ENCODE data around the gene CSNK2A2.

Gene CSNK2A2

GRCh38 chr16:58154345-58154744, 43.6 kb downstream of the CSNK2A2 start:
- Histone ChIP-seq H3K79me2 (ENCODE audit: insufficient read depth, low read length) (no peaks in the 10 kb centered on the region), H3K9me2 (replicated peaks; ENCODE audit: insufficient read depth, low read length) (no peaks in the 10 kb centered on the region), H3K9me3 (ENCODE audit: insufficient read depth, low read length) (no peaks in the 10 kb centered on the region), H3K27me3 (ENCODE audit: low read length) (no peaks in the 10 kb centered on the region), H3K9ac (ENCODE audit: low read length) (no peak overlapping the region), H3K27ac (ENCODE audit: low read depth, low read length) (no peak overlapping the region), H3K36me3 (ENCODE audit: low read length) (no peaks in the 10 kb centered on the region), H3K4me2 (ENCODE audit: low read depth, low read length, poor library complexity, severe bottlenecking) (no peak overlapping the region), H4K20me1 (ENCODE audit: low read depth, low read length) (no peaks in the 10 kb centered on the region), H3F3A (ENCODE audit: insufficient read depth) (no peaks in the 10 kb centered on the region), H3K4me3 (ENCODE audit: insufficient read depth, low read length, poor library complexity, severe bottlenecking) (no peak overlapping the region), H2AFZ (ENCODE audit: low read depth, low read length, severe bottlenecking) (no peak overlapping the region)
- TF ChIP-seq EZH2phosphoT487 (conservative IDR thresholded peaks at IDR 0.05; ENCODE audit: low read length) = no peak
- no peak for TF ChIP-seq CTCF (IDR thresholded peaks at IDR 0.05; ENCODE audit: insufficient read depth, low read length, poor library complexity, severe bottlenecking)

- Histone ChIP-seq H3K36me3 (ENCODE audit: low read length) (no peaks in the 10 kb centered on the region), H3K4me3 (ENCODE audit: insufficient read depth, low read length, poor library complexity, severe bottlenecking) (no peak overlapping the region), H3K9me3 (ENCODE audit: insufficient read depth, low read length) (no peaks in the 10 kb centered on the region), H4K20me1 (ENCODE audit: low read depth, low read length) (no peaks in the 10 kb centered on the region), H3K4me2 (ENCODE audit: low read depth, low read length, poor library complexity, severe bottlenecking) (no peak overlapping the region), H2AFZ (ENCODE audit: low read depth, low read length, severe bottlenecking) (no peak overlapping the region), H3F3A (ENCODE audit: insufficient read depth) (no peaks in the 10 kb centered on the region), H3K27me3 (ENCODE audit: low read length) (no peaks in the 10 kb centered on the region), H3K79me2 (ENCODE audit: insufficient read depth, low read length) (no peaks in the 10 kb centered on the region), H3K9ac (ENCODE audit: low read length) (no peak overlapping the region), H3K9me2 (replicated peaks; ENCODE audit: insufficient read depth, low read length) (no peaks in the 10 kb centered on the region), H3K27ac (ENCODE audit: low read depth, low read length) (no peak overlapping the region)
- no peak for TF ChIP-seq EZH2phosphoT487 (conservative IDR thresholded peaks at IDR 0.05; ENCODE audit: low read length)
- no peak for TF ChIP-seq CTCF (IDR thresholded peaks at IDR 0.05; ENCODE audit: insufficient read depth, low read length, poor library complexity, severe bottlenecking)
These were observed 45.5 kb downstream of the CSNK2A2 start for GRCh38 chr16:58152246-58152868.

GRCh38 chr16:58148526-58148925, 49.4 kb downstream of the CSNK2A2 start:
- H3K79me2 ChIP-seq (ENCODE audit: insufficient read depth, low read length) = no peaks in the 10 kb centered on the region
- H3K27me3 ChIP-seq (ENCODE audit: low read length) = no peaks in the 10 kb centered on the region
- no peak overlapping the region for H2AFZ ChIP-seq (ENCODE audit: low read depth, low read length, severe bottlenecking)
- H3K9me3 ChIP-seq (ENCODE audit: insufficient read depth, low read length) = no peaks in the 10 kb centered on the region
- no peaks in the 10 kb centered on the region for H3K36me3 ChIP-seq (ENCODE audit: low read length)
- no peak overlapping the region for H3K9ac ChIP-seq (ENCODE audit: low read length)
- no peaks in the 10 kb centered on the region for H3K9me2 ChIP-seq (replicated peaks; ENCODE audit: insufficient read depth, low read length)
- no peaks in the 10 kb centered on the region for H3F3A ChIP-seq (ENCODE audit: insufficient read depth)
- H3K27ac ChIP-seq (ENCODE audit: low read depth, low read length) = no peak overlapping the region
- no peak overlapping the region for H3K4me2 ChIP-seq (ENCODE audit: low read depth, low read length, poor library complexity, severe bottlenecking)
- H3K4me3 ChIP-seq (ENCODE audit: insufficient read depth, low read length, poor library complexity, severe bottlenecking) = no peak overlapping the region
- TF ChIP-seq CTCF (IDR thresholded peaks at IDR 0.05; ENCODE audit: insufficient read depth, low read length, poor library complexity, severe bottlenecking) (no peak), EZH2phosphoT487 (conservative IDR thresholded peaks at IDR 0.05; ENCODE audit: low read length) (no peak)
- no peaks in the 10 kb centered on the region for H4K20me1 ChIP-seq (ENCODE audit: low read depth, low read length)
